Muscle layer of duodenum (tissue), 2 donors: ENCODE results near the gene RNF43.

Experiments
- H3K27ac ChIP-seq: one replicate; pipeline ENCODE4 v1.7.0; 2013; ENCODE audit warnings: mild to moderate bottlenecking, low read length
- H3K27me3 ChIP-seq: one replicate; pipeline ENCODE4 v1.7.0; 2013; ENCODE audit warnings: low read depth, mild to moderate bottlenecking, control low read depth, low read length
- H3K36me3 ChIP-seq, 2 donors: one replicate each; pipeline ENCODE4 v1.7.0; 2013; ENCODE audit warnings: low read length in 2 of 2, control low read depth in 1 of 2, mild to moderate bottlenecking in 1 of 2; ENCODE audit not compliant: insufficient read depth in 2 of 2, control insufficient read depth in 1 of 2
- H3K4me1 ChIP-seq, 2 donors: one replicate each; pipeline ENCODE4 v1.7.0; 2013; ENCODE audit warnings: low read length in 2 of 2, mild to moderate bottlenecking in 2 of 2, control low read depth in 1 of 2, moderate library complexity in 1 of 2; ENCODE audit not compliant: insufficient read depth in 2 of 2, control insufficient read depth in 1 of 2
- H3K4me3 ChIP-seq, 2 donors: one replicate each; pipeline ENCODE4 v1.7.0; 2013; ENCODE audit warnings: low read length in 2 of 2, low read depth in 1 of 2, mild to moderate bottlenecking in 1 of 2
- H3K9me3 ChIP-seq, 2 donors: one replicate each; pipeline ENCODE4 v1.7.0; 2013; ENCODE audit warnings: low read length in 2 of 2, control low read depth in 1 of 2, mild to moderate bottlenecking in 1 of 2; ENCODE audit not compliant: control insufficient read depth in 1 of 2
- donor health status: healthy.

RNF43 gene

GRCh38 chr17:58416937-58417299 is 416 bp downstream of the RNF43 start:
- H3K36me3 ChIP-seq = no peaks in the 10 kb centered on the region
- no peaks in the 10 kb centered on the region for H3K9me3 ChIP-seq
- H3K4me3 ChIP-seq = peak overlapping the region; percentile 55 to 67
- H3K27me3 ChIP-seq = no peaks in the 10 kb centered on the region
- no peaks in the 10 kb centered on the region for H3K4me1 ChIP-seq
- peak overlapping the region; percentile 92 for H3K27ac ChIP-seq

- Histone ChIP-seq H3K4me1 (no peaks in the 10 kb centered on the region), H3K27me3 (no peaks in the 10 kb centered on the region), H3K27ac (peak overlapping the region; percentile 92), H3K36me3 (no peaks in the 10 kb centered on the region), H3K9me3 (no peaks in the 10 kb centered on the region), H3K4me3 (peak overlapping the region in 1 of 2 donors; percentile 67)
Observed at GRCh38 chr17:58416396-58416795, 938 bp downstream of the RNF43 start.

- Histone ChIP-seq H3K9me3 (no peaks in the 10 kb centered on the region), H3K27ac (peak overlapping the region; percentile 92), H3K27me3 (no peaks in the 10 kb centered on the region), H3K4me1 (no peaks in the 10 kb centered on the region), H3K36me3 (no peaks in the 10 kb centered on the region), H3K4me3 (peak overlapping the region in 1 of 2 donors; percentile 67)
Observed at GRCh38 chr17:58415371-58416055, 1.8 kb downstream of the RNF43 start.

DNA sequence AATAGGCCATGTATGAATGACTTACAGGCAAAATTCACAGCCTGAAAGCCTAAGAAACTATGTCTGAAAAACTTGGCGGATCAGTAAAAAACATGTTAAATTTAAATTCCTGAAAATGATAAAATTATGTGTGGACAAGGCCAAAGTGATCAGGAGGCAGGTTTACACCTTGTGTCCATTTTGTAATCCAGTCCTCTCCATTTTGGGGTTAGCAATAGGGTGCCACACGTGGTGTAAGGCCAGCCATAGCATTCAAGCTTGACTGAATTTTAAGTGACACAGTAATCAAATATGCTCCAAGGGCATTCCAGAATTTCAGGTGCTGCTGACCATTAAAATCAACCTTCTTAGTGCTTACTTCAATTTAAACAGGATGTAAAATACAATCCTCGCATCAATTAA is 2.7 kb downstream of the RNF43 start:
- Histone ChIP-seq H3K27me3 (no peaks in the 10 kb centered on the region), H3K27ac (peak overlapping the region; percentile 92), H3K4me3 (peak overlapping the region in 1 of 2 donors; percentile 67), H3K36me3 (no peaks in the 10 kb centered on the region), H3K4me1 (no peaks in the 10 kb centered on the region), H3K9me3 (no peaks in the 10 kb centered on the region)

DNA sequence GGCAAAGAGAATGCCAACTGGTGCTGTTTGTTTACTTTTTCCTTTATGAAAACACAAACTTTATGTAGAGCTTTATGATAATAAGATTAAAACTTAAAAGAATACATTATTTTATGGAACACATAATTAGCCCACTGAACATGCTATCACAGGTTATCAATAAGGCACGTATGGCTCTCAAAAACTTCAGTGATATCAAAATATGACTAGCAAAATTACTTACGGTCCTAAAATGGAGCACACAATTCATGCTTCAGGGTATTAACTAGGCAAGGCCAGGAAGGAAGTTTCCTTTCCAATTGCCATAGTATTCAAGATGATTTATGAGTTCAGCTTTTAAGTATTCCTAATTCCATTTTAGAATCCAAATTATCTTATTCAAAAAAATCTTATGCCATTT is 3.6 kb downstream of the RNF43 start:
- H3K27ac ChIP-seq = peak overlapping the region; percentile 92
- no peaks in the 10 kb centered on the region for H3K36me3 ChIP-seq
- H3K9me3 ChIP-seq = no peaks in the 10 kb centered on the region
- no peaks in the 10 kb centered on the region for H3K27me3 ChIP-seq
- H3K4me3 ChIP-seq = peak overlapping the region in 1 of 2 donors; percentile 67
- no peaks in the 10 kb centered on the region for H3K4me1 ChIP-seq

GRCh38 chr17:58412961-58413586 is 4.3 kb downstream of the RNF43 start:
- Histone ChIP-seq H3K9me3 (no peaks in the 10 kb centered on the region), H3K36me3 (no peaks in the 10 kb centered on the region), H3K27me3 (no peaks in the 10 kb centered on the region), H3K4me1 (no peaks in the 10 kb centered on the region), H3K4me3 (peak overlapping the region in 1 of 2 donors; percentile 67), H3K27ac (peak overlapping the region; percentile 52)

GRCh38 chr17:58412064-58412703 is 5.2 kb downstream of the RNF43 start:
- peak overlapping the region in 1 of 2 donors; percentile 22 for H3K4me3 ChIP-seq
- H3K9me3 ChIP-seq = no peaks in the 10 kb centered on the region
- no peak overlapping the region for H3K27ac ChIP-seq
- no peaks in the 10 kb centered on the region for H3K36me3 ChIP-seq
- H3K4me1 ChIP-seq = no peaks in the 10 kb centered on the region
- H3K27me3 ChIP-seq = no peaks in the 10 kb centered on the region

- H3K27me3 ChIP-seq = no peaks in the 10 kb centered on the region
Observed at GRCh38 chr17:58411408-58411894, 5.9 kb downstream of the RNF43 start.

DNA sequence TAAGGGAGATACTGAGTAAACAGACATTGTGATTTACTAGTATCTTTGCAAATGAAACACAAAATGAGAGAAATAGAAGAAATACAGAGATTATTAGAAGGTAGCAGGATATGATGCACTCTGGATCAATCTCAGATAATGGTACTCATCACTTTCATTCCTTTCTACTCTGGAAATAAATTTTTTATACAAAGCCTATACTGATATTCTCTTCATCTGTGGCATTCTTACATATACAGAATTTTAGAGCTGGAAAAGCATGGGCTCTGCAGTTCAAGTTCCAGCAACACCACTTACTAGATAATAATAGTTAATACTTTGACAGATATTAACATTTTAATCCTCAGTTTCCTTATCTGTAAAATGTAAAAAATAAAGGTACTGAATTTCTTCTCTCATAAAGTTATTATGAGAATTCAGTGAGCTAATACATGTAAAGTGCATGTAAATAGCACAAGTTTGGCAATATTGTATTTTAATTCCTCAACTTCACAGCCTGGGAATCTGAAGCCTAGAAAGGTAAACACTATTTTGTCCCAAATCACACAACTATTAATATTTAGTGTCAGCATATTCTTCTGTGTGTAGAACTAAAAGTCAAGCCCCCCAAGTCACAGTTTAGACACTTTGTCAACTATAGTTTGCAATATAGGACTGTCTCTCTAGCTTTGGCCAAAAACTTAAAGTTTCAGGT is 6.5 kb downstream of the RNF43 start:
- no peaks in the 10 kb centered on the region for H3K27me3 ChIP-seq
- H3K4me3 ChIP-seq = peak overlapping the region in 1 of 2 donors; percentile 30
- H3K9me3 ChIP-seq = no peaks in the 10 kb centered on the region
- no peak overlapping the region for H3K27ac ChIP-seq
- H3K36me3 ChIP-seq = no peaks in the 10 kb centered on the region
- H3K4me1 ChIP-seq = no peaks in the 10 kb centered on the region

More at GRCh38 chr17:58411408-58411894, 5.9 kb downstream of the RNF43 start:
- Histone ChIP-seq H3K4me1 (no peaks in the 10 kb centered on the region), H3K27ac (no peak overlapping the region), H3K36me3 (no peaks in the 10 kb centered on the region), H3K9me3 (no peaks in the 10 kb centered on the region), H3K4me3 (peak overlapping the region in 1 of 2 donors; percentile 30)

GRCh38 chr17:58409432-58409831 is 7.9 kb downstream of the RNF43 start:
- H3K4me1 ChIP-seq = no peaks in the 10 kb centered on the region
- no peaks in the 10 kb centered on the region for H3K27me3 ChIP-seq
- H3K9me3 ChIP-seq = no peaks in the 10 kb centered on the region
- H3K27ac ChIP-seq = peak overlapping the region; percentile 48
- no peaks in the 10 kb centered on the region for H3K36me3 ChIP-seq
- H3K4me3 ChIP-seq = no peak overlapping the region

- Histone ChIP-seq H3K27ac (no peak overlapping the region), H3K36me3 (no peaks in the 10 kb centered on the region), H3K27me3 (no peaks in the 10 kb centered on the region), H3K4me1 (peaks cover 0 to 8% of the 10 kb centered on the region in 2 donors), H3K4me3 (no peak overlapping the region), H3K9me3 (no peaks in the 10 kb centered on the region)
Observed at GRCh38 chr17:58403311-58403710, 14.0 kb downstream of the RNF43 start.
